Fibroblast of lung (primary cell): ENCODE measurements around the gene TRMT13. TPM values are rescaled to one million over a fixed set of nuclear protein-coding genes. Genes with fewer than 3 reads are reported as not detected.
"Not testable (repeated sequence)": the region's sequence is repeated elsewhere in the genome, so short reads cannot be mapped to it uniquely, and the experiment has no call there.

Source experiments
- DNase-seq, 2 donors: peaks; one replicate each; pipeline versions ENCODE4 v3.0.0 to v3.0.0-alpha.2; 2010; ENCODE audit warnings: low read depth in 2 of 2
- H2AFZ ChIP-seq: 2 replicates; pipeline ENCODE4 v1.5.1; 2012; ENCODE audit warnings: low read length, control low read depth, inconsistent platforms
- H3K27ac ChIP-seq: 2 replicates; pipeline ENCODE4 v1.5.1; 2011; ENCODE audit warnings: low read length, control low read depth; ENCODE audit not compliant: insufficient read depth
- H3K27me3 ChIP-seq: 2 replicates; pipeline ENCODE4 v1.5.1; 2011; ENCODE audit warnings: mild to moderate bottlenecking, low read length; ENCODE audit not compliant: control insufficient read depth, insufficient read depth
- H3K36me3 ChIP-seq: 2 replicates; pipeline ENCODE4 v1.5.1; 2011; ENCODE audit warnings: low read length; ENCODE audit not compliant: control insufficient read depth, insufficient read depth
- H3K4me1 ChIP-seq: 2 replicates; pipeline ENCODE4 v1.5.1; 2011; ENCODE audit warnings: low read length; ENCODE audit not compliant: control insufficient read depth, insufficient read depth; ENCODE audit errors: extremely low read depth
- H3K4me2 ChIP-seq: 2 replicates; pipeline ENCODE4 v1.5.1; 2011; ENCODE audit warnings: low read length, control low read depth; ENCODE audit not compliant: insufficient read depth; ENCODE audit errors: extremely low read depth
- H3K4me3 ChIP-seq, 4 experiments: fragments of 200-600 bp in 1 of 4; sonication (generic) in 1 of 4; replicated peaks in 1 of 4; 2 replicates each; pipeline ENCODE4 v1.5.1; 2011 to 2016; ENCODE audit warnings: low read length in 4 of 4, low read depth in 3 of 4, mild to moderate bottlenecking in 3 of 4, control low read depth in 2 of 4, inconsistent platforms in 1 of 4, mixed read lengths in 1 of 4; ENCODE audit not compliant: insufficient read depth in 1 of 4; ENCODE audit errors: control extremely low read depth in 1 of 4
- H3K79me2 ChIP-seq: 2 replicates; pipeline ENCODE4 v1.5.1; 2012; ENCODE audit warnings: mild to moderate bottlenecking, low read length, inconsistent platforms; ENCODE audit not compliant: control insufficient read depth, insufficient read depth
- H3K9ac ChIP-seq: 2 replicates; pipeline ENCODE4 v1.5.1; 2011; ENCODE audit warnings: mild to moderate bottlenecking, low read length, control low read depth; ENCODE audit not compliant: insufficient read depth
- H3K9me3 ChIP-seq: 2 replicates; pipeline ENCODE4 v1.5.1; 2012; ENCODE audit warnings: low read depth, low read length; ENCODE audit not compliant: control insufficient read depth, insufficient read depth
- H4K20me1 ChIP-seq: 2 replicates; pipeline ENCODE4 v1.5.1; 2011; ENCODE audit warnings: low read length; ENCODE audit not compliant: control insufficient read depth, insufficient read depth; ENCODE audit errors: extremely low read depth
- CTCF ChIP-seq, 2 donors: IDR thresholded peaks in 1 of 2; conservative IDR thresholded peaks in 1 of 2; 1 replicate in 1 of 2; 2 replicates in 1 of 2; pipeline ENCODE4 v1.5.1; 2011 to 2012; ENCODE audit warnings: low read length in 2 of 2, control low read depth in 1 of 2, inconsistent platforms in 1 of 2, low read depth in 1 of 2, mild to moderate bottlenecking in 1 of 2
- EZH2 ChIP-seq: IDR thresholded peaks from 2 replicates; pipeline ENCODE4 v1.5.1; 2012; ENCODE audit warnings: low read length, control low read depth, mild to moderate bottlenecking; ENCODE audit errors: missing control alignments
- polyA plus RNA-seq, 2 donors: library from polyadenylated mRNA; depleted of rRNA in 1 of 2; stranded (reverse) in 1 of 2; unstranded in 1 of 2; fragments of >200 nt; gene quantifications; 2 replicates each; pipeline ENCODE4 v1.2.1, GENCODE V29; 2011 to 2012; ENCODE audit warnings: missing spikeins in 1 of 2
- total RNA-seq: library from RNA; depleted of rRNA; stranded (reverse); fragments of >200 nt; gene quantifications from 2 replicates; pipeline ENCODE4 v1.2.1, GENCODE V29; 2014

The TRMT13 gene
- total and polyA plus RNA-seq, 2 donors (not counting 1 experiment from before 2014, with no cell fraction given): 10.4 to 16.3 TPM

- DNase-seq: peak; percentile 70 to 73
- Histone ChIP-seq H3K4me2 (no peak overlapping the region), H2AFZ (no peak overlapping the region), H3K27ac (no peak overlapping the region), H3K79me2 (no peaks in the 10 kb centered on the region), H3K4me3 (no peak overlapping the region), H3K9ac (no peak overlapping the region), H3K9me3 (no peaks in the 10 kb centered on the region), H3K4me1 (no peaks in the 10 kb centered on the region), H3K36me3 (no peaks in the 10 kb centered on the region), H4K20me1 (no peaks in the 10 kb centered on the region), H3K27me3 (no peaks in the 10 kb centered on the region)
- no peak for TF ChIP-seq EZH2
- TF ChIP-seq CTCF (conservative IDR thresholded peaks at IDR 0.05 in 1 of 2, IDR thresholded peaks at IDR 0.05 in 1 of 2; ENCODE audit: low read depth in 1 of 2, low read length in 2 of 2): no peak
Observed at GRCh38 chr1:100187912-100188311, 54.9 kb downstream of the TRMT13 start.

GRCh38 chr1:100188617-100189016 lies 55.7 kb downstream of the TRMT13 start:
- no peaks in the 10 kb centered on the region for H3K4me1 ChIP-seq
- H3K27me3 ChIP-seq: no peaks in the 10 kb centered on the region
- TF ChIP-seq CTCF (conservative IDR thresholded peaks at IDR 0.05 in 1 of 2, IDR thresholded peaks at IDR 0.05 in 1 of 2; ENCODE audit: low read depth in 1 of 2, low read length in 2 of 2) (no peak), EZH2 (no peak)
- no peaks in the 10 kb centered on the region for H3K9me3 ChIP-seq
- no peaks in the 10 kb centered on the region for H3K36me3 ChIP-seq
- H3K4me2 ChIP-seq: no peak overlapping the region
- H3K79me2 ChIP-seq: no peaks in the 10 kb centered on the region
- no peak overlapping the region for H2AFZ ChIP-seq
- H3K9ac ChIP-seq: no peak overlapping the region
- no peaks in the 10 kb centered on the region for H4K20me1 ChIP-seq
- H3K4me3 ChIP-seq: no peak overlapping the region
- H3K27ac ChIP-seq: no peak overlapping the region
- peak; percentile 81 to 96 for DNase-seq

DNA sequence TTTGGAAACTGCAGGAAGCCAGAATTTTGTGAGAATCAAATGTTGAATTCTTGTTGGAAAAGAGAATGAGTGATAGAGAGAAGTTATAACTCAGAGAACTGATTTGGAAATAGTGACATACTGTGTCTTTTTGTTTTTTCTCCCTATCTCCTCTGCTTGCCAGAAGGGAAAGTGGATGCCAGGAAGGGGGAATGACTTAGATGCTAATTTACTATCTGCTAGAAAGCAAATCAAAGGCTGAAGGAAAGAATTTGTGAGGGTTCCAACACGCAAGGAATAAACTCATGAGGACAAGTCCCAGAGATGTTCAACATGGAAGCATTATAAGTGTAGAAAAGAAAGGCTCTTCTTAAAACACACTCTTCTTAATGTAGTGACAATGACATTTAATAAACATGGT lies 65.6 kb downstream of the TRMT13 start:
- Histone ChIP-seq H3K4me3 (no peak overlapping the region), H3K36me3 (no peaks in the 10 kb centered on the region), H3K9ac (no peak overlapping the region), H3K4me1 (no peaks in the 10 kb centered on the region), H3K27ac (no peak overlapping the region), H3K4me2 (no peak overlapping the region), H3K9me3 (no peaks in the 10 kb centered on the region), H2AFZ (no peak overlapping the region), H4K20me1 (no peaks in the 10 kb centered on the region), H3K79me2 (no peaks in the 10 kb centered on the region), H3K27me3 (no peaks in the 10 kb centered on the region)
- no peak for DNase-seq
- TF ChIP-seq CTCF (conservative IDR thresholded peaks at IDR 0.05 in 1 of 2, IDR thresholded peaks at IDR 0.05 in 1 of 2; ENCODE audit: low read depth in 1 of 2, low read length in 2 of 2) (no peak), EZH2 (no peak)

- H3K9me3 ChIP-seq, H3K27me3 ChIP-seq, H3K4me2 ChIP-seq, H3K36me3 ChIP-seq, H2AFZ ChIP-seq, H3K79me2 ChIP-seq, H3K4me3 ChIP-seq, H3K27ac ChIP-seq, DNase-seq, H3K4me1 ChIP-seq, H3K9ac ChIP-seq, H4K20me1 ChIP-seq: not testable (repeated sequence)
Observed at GRCh38 chr1:100200060-100200459, 67.1 kb downstream of the TRMT13 start.
